GM12878 (cell line): Measurements from ENCODE around the gene SGSM2. TPM values are rescaled to one million over a fixed set of nuclear protein-coding genes. Genes with fewer than 3 reads are reported as not detected.

ENCODE experiments used
- ATAC-seq: fragments of 200-7000 bp; cut with Tn5 transposase; 3 replicates; pipeline ENCODE4 v1.9.1; 2020; ENCODE audit warnings: mild to moderate bottlenecking, moderate library complexity
- BruUV-seq: library from RNA; stranded (reverse); fragments of 400-500 nt; replicated peaks from 2 replicates; lab custom pipeline; 2021; lab: Mats Ljungman, UMichigan
- CTCF ChIA-PET: fragments of 300-600 bp; sonication (Branson Sonifier 250); formaldehyde crosslinking; extraction: SDS; loops from one replicate; lab custom pipeline; 2021; ENCODE audit warnings: inconsistent platforms; lab: Yijun Ruan, JAX
- POLR2A ChIA-PET: fragments of 350-600 bp; formaldehyde crosslinking; extraction: SDS; loops from one replicate; lab custom pipeline; 2021; ENCODE audit warnings: inconsistent platforms; lab: Charles Lee
- RAD21 ChIA-PET: fragments of 300-600 bp; sonication (Branson Sonifier 250); formaldehyde crosslinking; loops from one replicate; lab custom pipeline; 2023; ENCODE audit warnings: antibody characterized with exemption; ENCODE audit not compliant: unreplicated experiment; lab: Charles Lee
- SMC1A ChIA-PET: fragments of 300-600 bp; sonication (Branson Sonifier 250); formaldehyde crosslinking; loops from one replicate; lab custom pipeline; 2023; ENCODE audit not compliant: unreplicated experiment, uncharacterized antibody; lab: Charles Lee
- DNase-seq: peaks from one replicate; pipeline ENCODE4 v3.0.0-alpha.2; 2011; ENCODE audit warnings: low read depth, low spot score
- FAIRE-seq: peaks from 3 replicates; lab custom pipeline; 2011; peaks lifted over from hg19 to GRCh38; lab: Jason Lieb, UNC
- H2AFZ ChIP-seq: 2 replicates; pipeline ENCODE4 v1.6.0; 2011; ENCODE audit warnings: low read depth, low read length, control low read depth; ENCODE audit not compliant: control insufficient read depth
- H3K27ac ChIP-seq: 2 replicates; pipeline ENCODE4 v1.5.1; 2011; ENCODE audit warnings: control low read depth; ENCODE audit not compliant: control insufficient read depth, insufficient read depth
- H3K27me3 ChIP-seq, 2 experiments: replicated peaks in 1 of 2; 2 replicates each; pipeline versions ENCODE4 v1.6.0 to v1.6.1; 2011; ENCODE audit warnings: low read length in 1 of 2; ENCODE audit not compliant: control insufficient read depth in 2 of 2, insufficient read depth in 2 of 2
- H3K36me3 ChIP-seq, 2 experiments: 2 replicates each; pipeline ENCODE4 v1.5.1; 2011; ENCODE audit warnings: low read length in 1 of 2; ENCODE audit not compliant: control insufficient read depth in 2 of 2, insufficient read depth in 2 of 2
- H3K4me1 ChIP-seq: 2 replicates; pipeline ENCODE4 v1.6.1; 2011; ENCODE audit warnings: mild to moderate bottlenecking, low read length, moderate library complexity, mixed read lengths; ENCODE audit not compliant: control insufficient read depth, insufficient read depth
- H3K4me2 ChIP-seq: 2 replicates; pipeline ENCODE4 v1.6.0; 2011; ENCODE audit warnings: control low read depth; ENCODE audit not compliant: control insufficient read depth, insufficient read depth
- H3K4me3 ChIP-seq: fragments of 200-600 bp; sonication (generic); 2 replicates; pipeline ENCODE4 v1.5.1; 2016
- H3K79me2 ChIP-seq: 2 replicates; pipeline ENCODE4 v1.6.0; 2011; ENCODE audit warnings: low read length; ENCODE audit not compliant: control insufficient read depth, insufficient read depth
- H3K9ac ChIP-seq: 2 replicates; pipeline ENCODE4 v1.8.0; 2011; ENCODE audit warnings: low read length, control low read depth, mixed read lengths; ENCODE audit not compliant: control insufficient read depth, insufficient read depth
- H3K9me3 ChIP-seq: replicated peaks from 3 replicates; pipeline ENCODE4 v1.5.1; 2011; ENCODE audit warnings: mild to moderate bottlenecking, low read length; ENCODE audit not compliant: control insufficient read depth, insufficient read depth
- H4K20me1 ChIP-seq: 2 replicates; pipeline ENCODE4 v1.6.0; 2011; ENCODE audit not compliant: control insufficient read depth, insufficient read depth
- BACH1 ChIP-seq: fragments of 450-650 bp; IDR thresholded peaks from 2 replicates; pipeline ENCODE4 v1.6.1; 2017; ENCODE audit warnings: mild to moderate bottlenecking, borderline replicate concordance
- BHLHE40 ChIP-seq, 2 experiments: fragments of 450-650 bp in 1 of 2; IDR thresholded peaks; 2 replicates each; pipeline ENCODE4 v1.6.1; 2011 to 2017; ENCODE audit warnings: low read depth in 2 of 2, borderline replicate concordance in 1 of 2, improper control_type of control experiment in 1 of 2, low read length in 1 of 2, mild to moderate bottlenecking in 1 of 2
- FOXM1 ChIP-seq: IDR thresholded peaks from 2 replicates; pipeline ENCODE4 v1.6.1; 2012; ENCODE audit warnings: low read depth, mild to moderate bottlenecking, inconsistent platforms, low read length, moderate library complexity
- GATAD2B ChIP-seq: fragments of 450-650 bp; conservative IDR thresholded peaks from 2 replicates; pipeline ENCODE4 v1.6.1; 2017; ENCODE audit warnings: low read depth, mild to moderate bottlenecking, moderate library complexity
- HCFC1 ChIP-seq: fragments of 150-350 bp; IDR thresholded peaks from 2 replicates; pipeline ENCODE4 v1.6.1; 2014; ENCODE audit warnings: low read length
- IRF4 ChIP-seq: IDR thresholded peaks from 2 replicates; pipeline ENCODE4 v1.6.1; 2011; ENCODE audit warnings: low read depth, low read length
- LARP7 ChIP-seq: fragments of 450-650 bp; IDR thresholded peaks from 2 replicates; pipeline ENCODE4 v1.6.1; 2017; ENCODE audit warnings: mild to moderate bottlenecking
- MEF2B ChIP-seq: fragments of 450-650 bp; IDR thresholded peaks from 2 replicates; pipeline ENCODE4 v1.6.1; 2018; ENCODE audit warnings: mild to moderate bottlenecking, moderate library complexity; ENCODE audit not compliant: partially characterized antibody, poor library complexity, severe bottlenecking
- MYC ChIP-seq: IDR thresholded peaks from 2 replicates; pipeline ENCODE4 v1.6.1; 2011; ENCODE audit warnings: mild to moderate bottlenecking, low read length, moderate library complexity, inconsistent platforms; ENCODE audit not compliant: insufficient read depth, insufficient replicate concordance, insufficient read length, severe bottlenecking
- NFYB ChIP-seq: IDR thresholded peaks from 2 replicates; pipeline ENCODE4 v1.6.1; 2011; ENCODE audit warnings: low read depth, mild to moderate bottlenecking, low read length, improper control_type of control experiment, moderate library complexity; ENCODE audit not compliant: insufficient read depth
- NR2C1 ChIP-seq: fragments of 450-650 bp; IDR thresholded peaks from 2 replicates; pipeline ENCODE4 v1.6.1; 2017; ENCODE audit warnings: antibody characterized with exemption, mild to moderate bottlenecking, moderate library complexity
- RBBP5 ChIP-seq: fragments of 200-600 bp; sonication (generic); conservative IDR thresholded peaks from 2 replicates; pipeline ENCODE4 v1.6.1; 2016
- RCOR1 ChIP-seq: conservative IDR thresholded peaks from 2 replicates; pipeline ENCODE4 v1.6.1; 2012; ENCODE audit warnings: low read depth, low read length, improper control_type of control experiment
- SP1 ChIP-seq: IDR thresholded peaks from one replicate; pipeline ENCODE4 v1.6.1; 2011; ENCODE audit warnings: low read depth, low read length
- SREBF2 ChIP-seq: IDR thresholded peaks from 2 replicates; pipeline ENCODE4 v1.6.1; 2012; ENCODE audit warnings: mild to moderate bottlenecking, low read length
- WRNIP1 ChIP-seq: IDR thresholded peaks from 2 replicates; pipeline ENCODE4 v1.6.1; 2011; ENCODE audit warnings: low read depth, low read length, improper control_type of control experiment, borderline replicate concordance
- WGBS: methylation state at CpG from one replicate; pipeline ENCODE4 v1.1.6; 2016; ENCODE audit warnings: low lambda C conversion rate; ENCODE audit not compliant: insufficient replicate concordance, insufficient coverage; ENCODE audit errors: missing lambda C conversion rate; 5-methylcytosine and 5-hydroxymethylcytosine counted together
- in situ Hi-C: fragments of 300-500 bp; cut with MboI; formaldehyde crosslinking; loops from 9 replicates; pipeline ENCODE4 v1.14.3; 2018; ENCODE audit warnings: mixed read lengths
- intact Hi-C: fragments of 100-400 bp; cut with micrococcal nuclease; formaldehyde crosslinking; loops from one replicate; pipeline ENCODE4 v1.14.2; 2022; ENCODE audit not compliant: unreplicated experiment
- polyA plus RNA-seq, 11 experiments: library from polyadenylated mRNA; depleted of rRNA in 4 of 11; unstranded in 6 of 11; stranded (reverse) in 5 of 11; fragments of >200 nt; fragmentation: Nextera tagmentation in 4 of 11; fragmentation: Illumina TruSeq in 1 of 11; extraction: Ambion mirVana in 4 of 11; extraction: Trizol in 1 of 11; gene quantifications; 1 replicate in 1 of 11; 2 replicates in 10 of 11; pipeline versions ENCODE4 v1.2.1 to v1.2.3, GENCODE V29; 2011 to 2016; ENCODE audit warnings: inconsistent platforms in 2 of 11, missing spikeins in 2 of 11, low read depth in 1 of 11
- total RNA-seq, 4 experiments: library from RNA; depleted of rRNA in 3 of 4; stranded (reverse); fragments of >200 nt in 3 of 4; fragmentation: Illumina TruSeq in 1 of 4; extraction: Trizol in 1 of 4; gene quantifications; 2 replicates each; pipeline versions ENCODE4 v1.2.1 to v1.2.3, GENCODE V29; 2013 to 2021
- TF ChIP-seq, protein P1 (sequence below): IDR thresholded peaks from 2 replicates; pipeline ENCODE4 v1.6.1; 2012; ENCODE audit warnings: low read depth, low read length, improper control_type of control experiment
- TF ChIP-seq, protein P2 (sequence below): fragments of 450-650 bp; IDR thresholded peaks from 2 replicates; pipeline ENCODE4 v1.6.1; 2016; ENCODE audit warnings: mild to moderate bottlenecking
- TF ChIP-seq, protein P3 (sequence below): fragments of 450-650 bp; IDR thresholded peaks from 2 replicates; pipeline ENCODE4 v1.6.1; 2017; ENCODE audit warnings: low read depth, mild to moderate bottlenecking, moderate library complexity

Gene SGSM2
- total and polyA plus RNA-seq, 10 of the 15 experiments (the other 5 are each of a cell fraction or from before 2014, with no cell fraction given): 0.50 to 50.9 (median 18.5) TPM

DNA sequence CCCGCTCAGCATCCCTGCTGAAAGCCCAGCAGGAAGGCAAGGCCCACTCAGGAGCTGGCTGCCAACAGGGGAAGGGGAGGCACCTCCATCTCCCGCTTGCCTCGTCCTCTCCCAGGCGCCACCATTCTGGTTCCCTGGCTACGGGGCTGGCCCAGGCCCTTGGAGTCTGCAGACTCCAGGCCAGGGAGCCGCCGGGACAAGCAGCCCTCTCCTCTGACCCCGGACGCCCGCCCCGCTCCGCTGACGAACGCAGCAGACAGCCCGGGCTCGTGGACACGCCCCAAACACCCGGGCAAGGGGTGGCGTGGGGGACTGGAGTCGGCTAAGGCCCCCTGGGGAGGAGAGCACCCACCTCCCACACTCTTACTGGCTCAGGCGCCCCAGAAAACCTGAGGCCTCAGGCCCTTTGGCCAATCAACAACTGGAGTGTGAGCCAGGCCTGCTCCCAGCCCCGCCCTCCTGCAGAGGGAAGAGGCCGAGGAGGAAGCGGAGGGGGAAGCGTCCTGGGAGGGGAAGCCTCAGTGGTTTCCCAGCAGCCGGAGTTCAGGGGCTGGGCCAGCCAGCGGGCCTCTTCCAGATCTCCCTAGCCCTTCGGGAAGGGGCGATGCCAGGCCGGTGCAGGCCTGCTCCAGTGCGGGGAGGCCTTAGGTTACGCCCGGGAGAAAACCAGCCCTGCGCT, 59.4 kb downstream of the SGSM2 start:
- Histone ChIP-seq H2AFZ (peak overlapping the region; percentile 5), H3K79me2 (peaks cover 20% of the 10 kb centered on the region), H3K36me3 (no peaks in the 10 kb centered on the region; a peak in 1 of 4 replicates), H3K9ac (peak overlapping the region; percentile 64), H3K27ac (peak overlapping the region; percentile 57), H3K4me2 (peak overlapping the region; percentile 79), H4K20me1 (no peaks in the 10 kb centered on the region), H3K27me3 (no peaks in the 10 kb centered on the region), H3K9me3 (no peaks in the 10 kb centered on the region), H3K4me3 (peak overlapping the region; percentile 66), H3K4me1 (peaks cover 27% of the 10 kb centered on the region)
- 1% methylated on average over 34 of the region's 34 CpGs for WGBS
- ChIA-PET CTCF (interaction anchor here (1.7 kb wide), 2 partner anchors 14 to 19 kb away, joined by 8 to 9 read pairs; no protein-coding TSS in a partner anchor), RAD21 (no interaction called here), SMC1A (no interaction called here), POLR2A (no interaction called here)
- peak; percentile 68 for DNase-seq
- intact Hi-C loops (no loop called here), in situ Hi-C loops (no loop called here)
- FAIRE-seq: peak; percentile 93
- ATAC-seq: peak; percentile 27
- no TSS peak for BruUV-seq
- no peak for TF ChIP-seq FOXM1
- no peak for TF ChIP-seq IRF4
- TF ChIP-seq, protein P1, sequence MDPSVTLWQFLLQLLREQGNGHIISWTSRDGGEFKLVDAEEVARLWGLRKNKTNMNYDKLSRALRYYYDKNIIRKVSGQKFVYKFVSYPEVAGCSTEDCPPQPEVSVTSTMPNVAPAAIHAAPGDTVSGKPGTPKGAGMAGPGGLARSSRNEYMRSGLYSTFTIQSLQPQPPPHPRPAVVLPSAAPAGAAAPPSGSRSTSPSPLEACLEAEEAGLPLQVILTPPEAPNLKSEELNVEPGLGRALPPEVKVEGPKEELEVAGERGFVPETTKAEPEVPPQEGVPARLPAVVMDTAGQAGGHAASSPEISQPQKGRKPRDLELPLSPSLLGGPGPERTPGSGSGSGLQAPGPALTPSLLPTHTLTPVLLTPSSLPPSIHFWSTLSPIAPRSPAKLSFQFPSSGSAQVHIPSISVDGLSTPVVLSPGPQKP: no peak
- peak; percentile 88 for TF ChIP-seq NFYB
- no peak for TF ChIP-seq MYC
- TF ChIP-seq SP1: peak; percentile 76
- TF ChIP-seq MEF2B: peak; percentile 83
- TF ChIP-seq, protein P2, sequence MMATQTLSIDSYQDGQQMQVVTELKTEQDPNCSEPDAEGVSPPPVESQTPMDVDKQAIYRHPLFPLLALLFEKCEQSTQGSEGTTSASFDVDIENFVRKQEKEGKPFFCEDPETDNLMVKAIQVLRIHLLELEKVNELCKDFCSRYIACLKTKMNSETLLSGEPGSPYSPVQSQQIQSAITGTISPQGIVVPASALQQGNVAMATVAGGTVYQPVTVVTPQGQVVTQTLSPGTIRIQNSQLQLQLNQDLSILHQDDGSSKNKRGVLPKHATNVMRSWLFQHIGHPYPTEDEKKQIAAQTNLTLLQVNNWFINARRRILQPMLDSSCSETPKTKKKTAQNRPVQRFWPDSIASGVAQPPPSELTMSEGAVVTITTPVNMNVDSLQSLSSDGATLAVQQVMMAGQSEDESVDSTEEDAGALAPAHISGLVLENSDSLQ: peak; percentile 72
- TF ChIP-seq BHLHE40 (IDR thresholded peaks at IDR 0.05; ENCODE audit: borderline replicate concordance in 1 of 2, low read depth in 2 of 2, low read length in 1 of 2): peak in 1 of 2 experiments; percentile 34; a peak in 1 of 4 replicates
- TF ChIP-seq, protein P3, sequence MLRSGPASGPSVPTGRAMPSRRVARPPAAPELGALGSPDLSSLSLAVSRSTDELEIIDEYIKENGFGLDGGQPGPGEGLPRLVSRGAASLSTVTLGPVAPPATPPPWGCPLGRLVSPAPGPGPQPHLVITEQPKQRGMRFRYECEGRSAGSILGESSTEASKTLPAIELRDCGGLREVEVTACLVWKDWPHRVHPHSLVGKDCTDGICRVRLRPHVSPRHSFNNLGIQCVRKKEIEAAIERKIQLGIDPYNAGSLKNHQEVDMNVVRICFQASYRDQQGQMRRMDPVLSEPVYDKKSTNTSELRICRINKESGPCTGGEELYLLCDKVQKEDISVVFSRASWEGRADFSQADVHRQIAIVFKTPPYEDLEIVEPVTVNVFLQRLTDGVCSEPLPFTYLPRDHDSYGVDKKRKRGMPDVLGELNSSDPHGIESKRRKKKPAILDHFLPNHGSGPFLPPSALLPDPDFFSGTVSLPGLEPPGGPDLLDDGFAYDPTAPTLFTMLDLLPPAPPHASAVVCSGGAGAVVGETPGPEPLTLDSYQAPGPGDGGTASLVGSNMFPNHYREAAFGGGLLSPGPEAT: peak; percentile 64; the same call in 1 of the 2 replicates
- TF ChIP-seq LARP7: 0 out of 2 replicates have a peak, but pooled peaks have one; percentile 34
- no peak for TF ChIP-seq WRNIP1
- peak; percentile 74; the same call in 1 of the 2 replicates for TF ChIP-seq BACH1
- TF ChIP-seq HCFC1: no peak
- no peak for TF ChIP-seq RBBP5
- TF ChIP-seq RCOR1: no peak
- no peak for TF ChIP-seq SREBF2
- TF ChIP-seq GATAD2B: no peak
- TF ChIP-seq NR2C1: no peak
